IPS DF 4.7 (cell line): ENCODE data around the gene POLQ.
"Not testable (repeated sequence)": the region's sequence is repeated elsewhere in the genome, so short reads cannot be mapped to it uniquely, and the experiment has no call there.

Source experiments
- DNase-seq: peaks from one replicate; pipeline ENCODE4 v3.0.0-alpha.2; 2013; ENCODE audit warnings: low spot score; ENCODE audit errors: extremely low read depth

POLQ gene

DNA sequence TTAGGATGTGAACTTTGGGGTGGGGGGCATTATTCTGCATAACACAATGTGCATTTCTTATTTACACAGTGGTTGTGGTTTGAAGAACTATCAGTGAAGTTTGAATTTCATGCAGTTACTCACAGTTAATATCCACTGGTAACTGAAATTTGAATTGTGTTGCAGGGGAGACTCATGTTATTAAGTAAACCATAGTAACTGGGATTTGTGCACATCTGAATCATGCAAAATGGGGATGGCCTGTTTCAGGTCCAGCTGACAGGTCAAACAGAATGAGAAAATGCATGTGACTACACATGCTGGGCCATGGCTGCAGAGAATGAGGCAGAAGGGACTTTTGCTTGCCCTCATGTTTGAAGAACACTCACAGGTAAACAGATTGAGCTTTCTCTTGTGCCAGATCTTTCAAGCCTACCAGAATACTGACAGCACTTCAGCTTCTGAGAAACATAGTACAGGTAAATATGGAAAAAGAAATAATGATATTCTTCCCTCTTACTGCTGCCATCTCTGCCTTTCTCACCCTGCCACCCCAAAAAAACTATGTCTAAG is 115.0 kb downstream of the POLQ start:
- no peak for DNase-seq

DNA sequence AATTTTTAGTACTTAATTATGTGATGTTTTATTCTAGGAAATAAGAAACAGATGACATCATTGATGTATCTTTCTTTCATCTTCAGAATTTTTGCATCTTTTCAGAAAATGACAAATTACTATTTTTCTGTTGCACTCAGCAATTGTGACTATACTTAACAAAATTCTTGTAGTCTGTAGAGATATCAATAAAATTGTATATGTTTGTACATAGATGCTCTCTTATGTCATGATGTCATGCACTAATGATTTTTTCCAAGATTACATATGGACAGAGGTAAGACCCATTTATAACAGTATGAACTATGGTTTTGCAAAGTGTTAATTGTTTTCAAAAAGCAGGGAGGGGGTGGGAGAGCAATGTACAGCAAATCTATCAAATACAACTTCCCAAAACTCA is 121.2 kb downstream of the POLQ start:
- no peak for DNase-seq

DNA sequence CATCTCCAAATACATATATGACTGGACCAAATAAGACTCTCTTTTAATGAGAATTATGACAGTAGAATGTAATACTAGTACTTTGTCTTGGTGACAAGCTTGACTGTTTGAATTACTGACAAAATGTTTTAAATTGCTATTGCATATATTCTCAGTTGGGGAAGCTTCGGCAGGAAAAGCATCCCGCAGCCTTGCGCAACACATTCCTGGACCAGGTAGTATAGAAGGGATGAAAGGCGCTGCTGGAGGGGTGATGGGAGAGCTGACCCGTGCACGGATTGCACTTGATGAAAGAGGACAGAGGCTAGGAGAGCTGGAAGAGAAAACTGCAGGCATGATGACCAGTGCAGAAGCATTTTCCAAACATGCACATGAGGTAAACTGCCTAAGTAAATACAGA is 127.6 kb downstream of the POLQ start:
- no peak for DNase-seq

DNA sequence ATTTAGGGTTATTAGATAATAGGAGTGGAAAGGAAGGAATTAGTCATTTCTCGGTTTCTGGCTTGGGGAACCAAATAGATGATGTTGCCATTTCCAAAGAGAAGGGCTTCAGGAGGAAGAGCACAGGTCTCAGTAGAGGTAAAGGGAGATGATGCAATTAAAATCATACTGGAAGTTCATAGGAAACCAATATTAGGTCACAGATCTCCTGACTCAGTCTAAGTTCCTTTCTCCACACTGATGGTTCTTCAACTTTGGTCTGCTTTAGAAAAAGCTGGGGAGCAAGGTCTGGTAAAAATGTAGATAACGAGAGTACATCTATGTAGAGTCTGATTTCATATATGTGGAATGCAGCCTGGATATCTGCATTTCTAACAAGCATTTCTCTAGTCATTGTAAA is 130.9 kb downstream of the POLQ start:
- DNase-seq: no peak

DNA sequence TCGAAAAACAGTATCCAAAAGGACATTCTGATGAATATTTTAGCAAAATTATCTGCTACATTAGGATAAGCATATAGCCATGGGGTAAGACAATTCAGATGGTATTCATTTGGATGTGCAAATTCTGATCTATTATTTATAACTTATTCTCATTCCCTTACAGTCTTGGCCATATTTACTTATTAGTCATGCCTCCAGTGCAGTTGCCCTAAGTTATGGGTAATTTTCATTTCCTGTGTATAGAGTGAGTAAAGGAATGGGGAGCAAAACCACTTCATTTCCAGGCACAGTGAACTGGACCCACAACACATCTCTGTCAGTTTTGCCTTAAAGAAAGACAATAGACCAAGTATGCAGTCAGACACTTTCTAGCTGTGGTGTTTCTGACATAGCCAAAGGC is 134.3 kb downstream of the POLQ start:
- DNase-seq: no peak

DNA sequence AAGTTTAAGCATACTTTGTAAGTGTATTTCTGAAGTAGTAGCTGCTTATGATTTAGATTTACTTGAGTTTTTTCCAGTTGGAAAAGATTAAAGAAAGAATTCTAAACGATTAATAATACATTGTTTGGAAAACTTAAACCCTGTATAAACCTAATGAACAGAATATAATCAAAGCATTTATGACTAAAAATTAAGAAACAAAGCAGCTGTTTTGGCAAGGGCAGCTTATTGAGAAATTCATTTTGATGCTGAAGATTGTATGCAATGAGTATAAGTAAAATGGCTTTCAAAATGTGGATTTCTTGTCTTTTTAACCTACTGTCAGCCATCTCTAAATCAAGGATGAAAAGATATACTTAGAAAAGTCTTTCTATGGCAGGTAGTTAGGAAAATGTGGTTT is 140.2 kb downstream of the POLQ start:
- no peak for DNase-seq

DNA sequence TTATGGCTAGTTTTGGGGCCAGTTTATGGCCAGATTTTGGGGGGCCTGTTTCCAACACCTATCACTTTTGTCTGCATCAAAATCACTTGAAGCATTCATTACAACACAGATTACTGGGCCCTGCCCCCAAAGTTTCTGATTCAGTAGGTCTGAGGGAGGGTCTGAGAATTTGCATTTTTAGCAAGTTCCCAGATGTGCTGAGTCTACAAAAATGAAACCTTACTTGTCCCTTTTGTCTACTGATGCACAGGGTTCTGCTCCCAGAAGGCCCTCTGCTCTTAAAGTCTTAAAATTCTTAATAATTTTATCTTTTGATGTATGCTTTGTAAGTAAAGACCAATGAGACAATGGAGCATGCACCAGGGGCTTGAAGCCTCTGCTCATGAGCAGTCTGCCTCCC is 146.0 kb downstream of the POLQ start:
- no peak for DNase-seq

DNA sequence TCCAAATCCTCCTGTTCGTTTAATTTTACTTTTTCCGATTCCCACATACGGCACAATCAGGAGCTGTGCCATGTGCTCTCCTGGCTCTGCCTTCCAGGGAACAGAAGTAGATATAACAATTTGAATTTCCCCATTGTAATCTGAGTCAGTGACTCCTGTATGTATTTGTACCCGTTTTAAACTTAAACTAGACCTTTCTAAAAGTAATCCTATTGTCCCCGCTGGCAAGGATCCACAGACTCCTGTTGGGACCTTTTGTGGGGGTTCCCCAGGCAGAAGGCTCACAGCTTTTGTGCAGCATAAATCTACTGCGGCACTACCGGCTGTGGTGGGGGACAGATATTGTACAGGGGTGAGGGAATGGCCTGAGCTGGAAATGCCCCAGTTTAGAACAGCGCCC is 147.7 kb downstream of the POLQ start:
- DNase-seq: not testable (repeated sequence)

DNA sequence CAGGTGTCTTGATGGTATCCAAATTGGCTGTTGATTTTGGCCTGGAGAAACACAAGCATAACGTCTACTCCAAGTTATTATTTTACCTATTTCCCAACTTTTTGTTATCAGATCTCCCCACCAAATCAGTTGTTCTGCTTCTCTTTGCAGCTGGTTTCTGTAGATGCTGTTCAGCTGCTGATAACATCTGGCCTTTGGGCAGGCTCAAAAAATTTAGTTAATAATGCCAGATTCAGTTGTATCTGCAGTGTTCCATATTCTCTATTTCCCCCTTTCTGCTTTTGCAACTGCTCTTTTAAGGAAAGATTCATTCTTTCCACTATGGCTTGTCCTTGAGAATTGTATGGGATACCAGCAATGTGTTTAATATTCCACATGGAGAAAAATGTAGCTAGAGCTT is 149.8 kb downstream of the POLQ start:
- DNase-seq: not testable (repeated sequence)

DNA sequence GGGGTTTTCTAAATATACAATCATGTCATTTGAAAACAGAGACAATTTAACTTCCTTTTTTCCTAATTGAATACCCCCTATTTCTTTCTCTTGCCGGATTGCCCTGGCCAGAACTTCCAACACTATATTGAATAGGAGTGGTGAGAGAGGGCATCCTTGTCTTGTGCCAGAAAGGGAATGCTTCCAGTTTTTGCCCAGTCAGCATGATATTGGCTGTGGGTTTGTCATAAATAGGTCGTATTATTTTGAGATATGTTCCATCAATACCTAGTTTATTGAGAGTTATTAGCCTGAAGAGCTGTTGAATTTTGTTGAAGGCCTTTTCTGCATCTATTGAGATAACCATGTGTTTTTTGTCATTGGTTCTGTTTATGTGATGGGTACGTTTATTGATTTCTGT is 157.5 kb downstream of the POLQ start:
- not testable (repeated sequence) for DNase-seq
